AG04450 (cell line): Measurements from ENCODE around the gene GTF2IRD1. TPM values are rescaled to one million over a fixed set of nuclear protein-coding genes. Genes with fewer than 3 reads are reported as not detected.

Experiments
- CTCF ChIA-PET: fragments of 300-600, 350-600 bp; formaldehyde crosslinking; extraction: SDS; loops from one replicate; lab custom pipeline; 2022; ENCODE audit warnings: antibody characterized with exemption, inconsistent platforms; lab: Charles Lee
- POLR2A ChIA-PET: fragments of 350-600 bp; formaldehyde crosslinking; extraction: SDS; loops from one replicate; lab custom pipeline; 2021; ENCODE audit warnings: antibody characterized with exemption, inconsistent platforms; lab: Yijun Ruan, JAX
- DNase-seq: peaks from one replicate; pipeline ENCODE4 v3.0.0-alpha.2; 2011; ENCODE audit warnings: low read depth, low spot score
- H3K27ac ChIP-seq: one replicate; pipeline ENCODE4 v1.5.1; 2012; ENCODE audit warnings: low read depth, low read length, control low read depth
- H3K27me3 ChIP-seq: one replicate; pipeline ENCODE4 v1.6.0; 2012; ENCODE audit warnings: low read length; ENCODE audit not compliant: control insufficient read depth, insufficient read depth
- H3K4me3 ChIP-seq: 2 replicates; pipeline ENCODE4 v1.5.1; 2011; ENCODE audit warnings: mild to moderate bottlenecking, low read depth, low read length, control low read depth
- H3K9me3 ChIP-seq: 2 replicates; pipeline ENCODE4 v1.5.1; 2012; ENCODE audit warnings: low read length; ENCODE audit not compliant: control insufficient read depth, insufficient read depth
- CTCF ChIP-seq: IDR thresholded peaks from 2 replicates; pipeline ENCODE4 v1.5.1; 2011; ENCODE audit warnings: low read depth, low read length, control low read depth, inconsistent platforms
- polyA plus RNA-seq: library from polyadenylated mRNA; depleted of rRNA; stranded (reverse); fragments of >200 nt; gene quantifications from 2 replicates; pipeline ENCODE4 v1.2.3, GENCODE V29; 2011

Gene GTF2IRD1
- polyA plus RNA-seq, 1 experiment: 23.5 TPM

GRCh38 chr7:74455928-74456327 lies 2.2 kb downstream of the GTF2IRD1 start:
- no peak for DNase-seq
- no peaks in the 10 kb centered on the region for H3K27me3 ChIP-seq
- H3K4me3 ChIP-seq: peak overlapping the region; percentile 70; the same call in 1 of the 2 replicates
- no peak for TF ChIP-seq CTCF
- ChIA-PET POLR2A (no interaction called here), CTCF (no interaction called here)
- H3K9me3 ChIP-seq: no peaks in the 10 kb centered on the region; the same call in 1 of the 2 replicates
- no peak overlapping the region for H3K27ac ChIP-seq

GRCh38 chr7:74457007-74457406 lies 3.3 kb downstream of the GTF2IRD1 start:
- Histone ChIP-seq H3K4me3 (no peak overlapping the region), H3K27ac (no peak overlapping the region), H3K27me3 (no peaks in the 10 kb centered on the region), H3K9me3 (no peaks in the 10 kb centered on the region; the same call in 1 of the 2 replicates)
- DNase-seq: no peak
- POLR2A ChIA-PET: no interaction called here
- TF ChIP-seq CTCF: no peak
- CTCF ChIA-PET: no interaction called here

- Histone ChIP-seq H3K27me3 (no peaks in the 10 kb centered on the region), H3K4me3 (no peak overlapping the region), H3K9me3 (no peaks in the 10 kb centered on the region), H3K27ac (no peak overlapping the region)
- ChIA-PET POLR2A (no interaction called here), CTCF (no interaction called here)
- DNase-seq: no peak
- no peak for TF ChIP-seq CTCF
Observed at GRCh38 chr7:74461970-74462706, 8.4 kb downstream of the GTF2IRD1 start.

- ChIA-PET CTCF (no interaction called here), POLR2A (no interaction called here)
- DNase-seq: no peak
- Histone ChIP-seq H3K4me3 (no peak overlapping the region), H3K27me3 (no peaks in the 10 kb centered on the region), H3K27ac (no peak overlapping the region), H3K9me3 (no peaks in the 10 kb centered on the region)
- no peak for TF ChIP-seq CTCF
Observed at GRCh38 chr7:74462707-74463100, 9.0 kb downstream of the GTF2IRD1 start.

- no peak for DNase-seq
- Histone ChIP-seq H3K9me3 (no peaks in the 10 kb centered on the region), H3K27me3 (no peaks in the 10 kb centered on the region), H3K27ac (no peak overlapping the region), H3K4me3 (no peak overlapping the region)
- ChIA-PET CTCF (interaction anchor here (0.7 kb wide), 1 partner anchor 16 kb away, joined by 3 read pairs; no protein-coding TSS in a partner anchor), POLR2A (no interaction called here)
- no peak for TF ChIP-seq CTCF
Observed at GRCh38 chr7:74464931-74465886, 11.5 kb downstream of the GTF2IRD1 start.
